WTC11 (cell line): ENCODE measurements around the gene FEN1. TPM values are rescaled to one million over a fixed set of nuclear protein-coding genes. Genes with fewer than 3 reads are reported as not detected.

Source experiments
- ATAC-seq: fragments of 200-7000 bp; cut with Tn5 transposase; 2 replicates; pipeline ENCODE4 v1.10.0; 2021; ENCODE audit warnings: mild to moderate bottlenecking, moderate library complexity
- CTCF ChIA-PET: fragments of 300-600 bp; sonication (Branson Sonifier 250); formaldehyde crosslinking; loops from one replicate; lab custom pipeline; 2021; ENCODE audit warnings: antibody characterized with exemption; lab: Charles Lee
- POLR2A ChIA-PET: fragments of 350-600 bp; sonication (Branson Sonifier 250); formaldehyde crosslinking; loops from one replicate; lab custom pipeline; 2021; ENCODE audit warnings: antibody characterized with exemption; lab: Charles Lee
- DNase-seq: peaks from one replicate; pipeline ENCODE4 v3.0.0; 2021; ENCODE audit warnings: low spot score
- H3K27ac Mint-ChIP-seq: 2 replicates; pipeline ENCODE4 v1.8.0; 2021; ENCODE audit warnings: mixed read lengths
- H3K27me3 Mint-ChIP-seq: 2 replicates; pipeline ENCODE4 v1.8.0; 2021; ENCODE audit warnings: low read depth, mild to moderate bottlenecking, moderate library complexity, mixed read lengths
- H3K36me3 Mint-ChIP-seq: 2 replicates; pipeline ENCODE4 v1.8.0; 2021; ENCODE audit warnings: mixed read lengths
- H3K4me1 Mint-ChIP-seq: 2 replicates; pipeline ENCODE4 v1.8.0; 2022; ENCODE audit warnings: mixed read lengths
- H3K4me3 Mint-ChIP-seq: 2 replicates; pipeline ENCODE4 v1.8.0; 2021; ENCODE audit warnings: mild to moderate bottlenecking, moderate library complexity, mixed read lengths
- H3K9me3 Mint-ChIP-seq: 2 replicates; pipeline ENCODE4 v1.8.0; 2021; ENCODE audit warnings: mixed read lengths
- CDX4 ChIP-seq: fragments of 250-450 bp; sonication (Bioruptor Pico); IDR thresholded peaks from 2 replicates; pipeline ENCODE4 v1.9.0; 2021; ENCODE audit warnings: moderate library complexity, mild to moderate bottlenecking, inconsistent platforms, borderline replicate concordance
- GTF2I ChIP-seq: fragments of 250-450 bp; sonication (Bioruptor Pico); conservative IDR thresholded peaks from 2 replicates; pipeline ENCODE4 v1.4.0; 2021; ENCODE audit warnings: mild to moderate bottlenecking
- HMGXB4 ChIP-seq: sonication (generic); formaldehyde crosslinking; IDR thresholded peaks from 2 replicates; pipeline ENCODE4 v1.8.1; 2023; ENCODE audit warnings: mild to moderate bottlenecking, moderate library complexity, missing genetic modification reagents
- IRF1 ChIP-seq: sonication (generic); formaldehyde crosslinking; IDR thresholded peaks from 2 replicates; pipeline ENCODE4 v1.8.0; 2023; ENCODE audit warnings: missing genetic modification reagents
- MYBL2 ChIP-seq: sonication (generic); formaldehyde crosslinking; IDR thresholded peaks from 2 replicates; pipeline ENCODE4 v1.8.1; 2023; ENCODE audit warnings: mild to moderate bottlenecking, moderate library complexity, missing genetic modification reagents
- NFE2L1 ChIP-seq: sonication (generic); formaldehyde crosslinking; IDR thresholded peaks from 2 replicates; pipeline ENCODE4 v1.8.1; 2023; ENCODE audit warnings: missing genetic modification reagents
- NFYB ChIP-seq: sonication (generic); formaldehyde crosslinking; conservative IDR thresholded peaks from 2 replicates; pipeline ENCODE4 v1.8.0; 2022; ENCODE audit warnings: low read depth, missing genetic modification reagents
- PRDM15 ChIP-seq: sonication (generic); formaldehyde crosslinking; IDR thresholded peaks from 2 replicates; pipeline ENCODE4 v1.8.0; 2022; ENCODE audit warnings: missing genetic modification reagents
- SP1 ChIP-seq: sonication (generic); formaldehyde crosslinking; conservative IDR thresholded peaks from 2 replicates; pipeline ENCODE4 v1.8.1; 2022; ENCODE audit warnings: missing genetic modification reagents
- TEAD1 ChIP-seq: sonication (generic); formaldehyde crosslinking; IDR thresholded peaks from 2 replicates; pipeline ENCODE4 v1.8.0; 2022; ENCODE audit warnings: mild to moderate bottlenecking, missing genetic modification reagents
- ZBTB21 ChIP-seq: sonication (generic); formaldehyde crosslinking; IDR thresholded peaks from 2 replicates; pipeline ENCODE4 v1.8.1; 2023; ENCODE audit warnings: mild to moderate bottlenecking, missing genetic modification reagents, borderline replicate concordance
- ZMAT4 ChIP-seq: fragments of 250-450 bp; sonication (Bioruptor Pico); IDR thresholded peaks from 2 replicates; pipeline ENCODE4 v1.9.0; 2021; ENCODE audit warnings: mild to moderate bottlenecking
- ZNF138 ChIP-seq: sonication (generic); formaldehyde crosslinking; conservative IDR thresholded peaks from 2 replicates; pipeline ENCODE4 v1.8.1; 2022; ENCODE audit warnings: mild to moderate bottlenecking, moderate library complexity, missing genetic modification reagents
- ZNF232 ChIP-seq: sonication (generic); formaldehyde crosslinking; IDR thresholded peaks from 2 replicates; pipeline ENCODE4 v1.8.0; 2022; ENCODE audit warnings: mild to moderate bottlenecking, missing genetic modification reagents
- ZNF263 ChIP-seq: sonication (generic); formaldehyde crosslinking; IDR thresholded peaks from 2 replicates; pipeline ENCODE4 v1.8.1; 2022; ENCODE audit warnings: low read depth, mild to moderate bottlenecking, moderate library complexity, missing genetic modification reagents
- ZNF396 ChIP-seq: fragments of 250-450 bp; sonication (Bioruptor Pico); IDR thresholded peaks from 2 replicates; pipeline ENCODE4 v1.8.0; 2021; ENCODE audit warnings: mild to moderate bottlenecking, moderate library complexity, borderline replicate concordance
- ZNF512 ChIP-seq: sonication (generic); formaldehyde crosslinking; IDR thresholded peaks from 2 replicates; pipeline ENCODE4 v1.8.1; 2022; ENCODE audit warnings: missing genetic modification reagents, borderline replicate concordance
- ZSCAN18 ChIP-seq: fragments of 250-450 bp; sonication (Bioruptor Pico); IDR thresholded peaks from 2 replicates; pipeline ENCODE4 v2.1.2; 2022; ENCODE audit warnings: mild to moderate bottlenecking, moderate library complexity
- total RNA-seq: library from RNA; stranded (reverse); gene quantifications from 3 replicates; pipeline ENCODE4 v1.2.3, GENCODE V29; 2021

The FEN1 gene
- total RNA-seq, 1 experiment from 2014 or later = 96.3 TPM

GRCh38 chr11:61817471-61818202 is 24.9 kb downstream of the FEN1 start:
- POLR2A ChIA-PET = interaction anchor here (0.8 to 3.2 kb wide), 6 partner anchors 12 to 300 kb away, joined by 3 to 66 read pairs (median 4); partner anchors contain the start of gene FADS2
- CTCF ChIA-PET = interaction anchor here (0.6 to 5.8 kb wide), 9 partner anchors 12 to 291 kb away, joined by 3 to 64 read pairs (median 10); no protein-coding TSS in a partner anchor
- DNase-seq (no peak), ATAC-seq (no peak)
- TF ChIP-seq NFE2L1 (CRISPR knock-in tag) = no peak
- TF ChIP-seq CDX4 = no peak
- no peak for TF ChIP-seq ZSCAN18 (CRISPR knock-in tag)
- no peak for TF ChIP-seq GTF2I (CRISPR knock-in tag)
- TF ChIP-seq SP1 (CRISPR knock-in tag) = no peak
- no peak for TF ChIP-seq ZNF396
- TF ChIP-seq NFYB (CRISPR knock-in tag) = no peak
- no peak for TF ChIP-seq TEAD1 (CRISPR knock-in tag)
- no peak for TF ChIP-seq PRDM15 (CRISPR knock-in tag)
- TF ChIP-seq HMGXB4 (CRISPR knock-in tag) = no peak
- no peak for TF ChIP-seq ZNF232 (CRISPR knock-in tag)
- no peak for TF ChIP-seq MYBL2 (CRISPR knock-in tag)
- no peak for TF ChIP-seq ZNF512
- TF ChIP-seq ZBTB21 = no peak
- TF ChIP-seq ZMAT4 (CRISPR knock-in tag) = no peak
- TF ChIP-seq ZNF263 (CRISPR knock-in tag) = no peak
- no peak for TF ChIP-seq ZNF138 (CRISPR knock-in tag)
- TF ChIP-seq IRF1 (CRISPR knock-in tag) = no peak
- Mint-ChIP-seq H3K4me1 (peaks cover 23% of the 10 kb centered on the region), H3K27me3 (no peaks in the 10 kb centered on the region; the same call in 1 of the 2 replicates), H3K4me3 (peak overlapping the region; percentile 94), H3K27ac (peak overlapping the region; percentile 84), H3K9me3 (peaks cover 4% of the 10 kb centered on the region; the same call in 1 of the 2 replicates), H3K36me3 (peaks cover 19% of the 10 kb centered on the region)
